Bronchial smooth muscle cell (primary cell): ENCODE data around the gene C11orf86. TPM values are rescaled to one million over a fixed set of nuclear protein-coding genes. Genes with fewer than 3 reads are reported as not detected.

Experiments used
- total RNA-seq: library from RNA; depleted of rRNA; stranded (reverse); fragments of >200 nt; gene quantifications from 2 replicates; pipeline ENCODE4 v1.2.1, GENCODE V29; 2014

Gene C11orf86
- not detected in 2 replicates for total RNA-seq

GRCh38 chr11:66974724-66975404 lies at the start of gene C11orf86:
Gene C11orf86 (plus strand): TSS chr11:66975304. CDS start chr11:66975363, 59 bp downstream.

GRCh38 chr11:66958232-66958955 lies 16.7 kb upstream of the C11orf86 start, which contains the start of gene PC:
Gene PC (minus strand): TSS chr11:66958383. CDS start chr11:66872159, 86,224 bp downstream.

GRCh38 chr11:67022961-67023956 lies 48.2 kb downstream of the C11orf86 start, which contains the start of gene SYT12:
Gene SYT12 (plus strand): TSS chr11:67023134. CDS start chr11:67030145, 7,011 bp downstream.

Other genes starting within 250 kb of the C11orf86 start
- 0.47 and 2.3 TPM in 2 replicates for gene SPTBN2, start 246.1 kb upstream of the C11orf86 start, total RNA-seq
- 8.8 and 9.0 TPM in 2 replicates for gene RCE1, start 131.9 kb upstream of the C11orf86 start, total RNA-seq
- gene LRFN4, start 118.2 kb upstream of the C11orf86 start, total RNA-seq: 8.7 and 12.3 TPM in 2 replicates
- gene PC, start 16.9 kb upstream of the C11orf86 start, total RNA-seq: 38.0 and 39.1 TPM in 2 replicates
- gene SYT12, start 47.8 kb downstream of the C11orf86 start, total RNA-seq: under 0.01 and 0.16 TPM in 2 replicates
- 11.6 and 16.1 TPM in 2 replicates for gene RHOD, start 81.5 kb downstream of the C11orf86 start, total RNA-seq
- 31.4 and 40.2 TPM in 2 replicates for gene KDM2A, start 144.0 kb downstream of the C11orf86 start, total RNA-seq